ENCODE measurements around the gene WWC2.
"Not testable (repeated sequence)": the region's sequence is repeated elsewhere in the genome, so short reads cannot be mapped to it uniquely, and the experiment has no call there.

Gene WWC2

DNA sequence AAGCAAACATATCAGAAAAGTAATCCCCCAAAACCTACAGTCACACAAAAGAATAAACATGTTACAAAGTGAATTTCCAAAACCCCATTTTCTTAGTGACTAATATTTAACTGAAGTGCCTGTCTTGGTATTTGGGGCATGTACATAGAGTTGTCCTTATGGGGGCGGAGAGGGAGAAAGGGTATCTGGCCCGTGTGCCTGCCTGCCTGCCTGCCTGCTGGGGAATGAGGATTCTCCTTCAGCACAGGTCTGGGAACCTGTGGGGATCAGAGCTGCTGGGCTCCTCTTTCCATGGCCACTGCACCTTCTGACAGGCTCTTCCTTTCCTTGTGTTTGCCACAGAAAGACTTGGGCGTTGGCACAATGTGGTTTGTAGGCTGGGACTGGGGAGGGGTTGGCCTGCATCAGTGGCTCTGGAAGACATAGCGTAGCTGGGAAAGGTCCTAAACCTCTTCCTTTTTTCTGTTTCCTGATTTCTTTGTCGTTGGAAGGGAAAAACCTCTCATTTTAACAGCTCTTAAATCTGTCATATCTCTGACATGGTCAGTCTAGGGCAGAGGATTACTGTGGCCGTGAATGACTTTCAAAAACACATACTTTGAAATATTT is 94.8 kb downstream of the WWC2 start:
- not testable (repeated sequence) for DNase-seq (ENCODE audit: insufficient read length, low spot score); FAIRE-seq

DNA sequence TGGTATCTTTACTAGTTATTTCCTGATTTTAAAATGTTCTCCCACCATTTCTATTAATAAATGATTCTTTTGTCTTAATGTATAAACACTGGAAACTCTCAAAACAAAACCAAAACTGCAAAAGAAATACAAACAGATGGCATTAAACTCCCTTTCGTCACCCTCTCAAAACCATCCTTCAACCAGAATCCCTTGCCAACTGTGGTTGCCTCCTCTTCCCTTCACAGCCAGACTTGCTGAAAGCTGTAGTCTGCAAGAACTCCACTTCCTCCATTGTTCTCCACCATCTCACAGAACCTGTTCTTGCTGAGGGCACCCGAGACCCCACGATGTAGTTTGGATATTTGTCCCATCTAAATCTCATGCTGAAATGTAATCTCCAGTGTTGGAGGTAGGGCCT is 96.5 kb downstream of the WWC2 start:
- FAIRE-seq, result no peak
- no peak for DNase-seq (ENCODE audit: insufficient read length, low spot score)

DNA sequence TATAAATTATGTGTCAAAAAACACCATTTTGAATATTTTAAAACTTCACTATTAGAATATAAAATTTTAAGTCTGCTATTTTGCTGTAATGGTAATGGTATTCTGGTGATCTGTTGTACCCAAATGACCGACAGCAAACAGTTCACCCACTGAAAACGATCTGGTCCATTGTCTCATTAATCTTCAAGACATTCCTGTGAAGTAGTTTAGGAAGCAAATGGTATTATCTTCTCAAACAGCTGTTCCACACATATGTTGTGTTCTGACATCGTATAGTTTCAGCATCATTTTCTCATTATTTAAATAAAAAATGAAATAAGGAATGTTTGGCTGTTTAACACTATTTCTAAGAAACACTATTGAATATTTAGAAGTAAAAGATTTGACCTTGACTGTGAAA is 98.1 kb downstream of the WWC2 start:
- no peak for FAIRE-seq
- no peak for DNase-seq (ENCODE audit: insufficient read length, low spot score)

DNA sequence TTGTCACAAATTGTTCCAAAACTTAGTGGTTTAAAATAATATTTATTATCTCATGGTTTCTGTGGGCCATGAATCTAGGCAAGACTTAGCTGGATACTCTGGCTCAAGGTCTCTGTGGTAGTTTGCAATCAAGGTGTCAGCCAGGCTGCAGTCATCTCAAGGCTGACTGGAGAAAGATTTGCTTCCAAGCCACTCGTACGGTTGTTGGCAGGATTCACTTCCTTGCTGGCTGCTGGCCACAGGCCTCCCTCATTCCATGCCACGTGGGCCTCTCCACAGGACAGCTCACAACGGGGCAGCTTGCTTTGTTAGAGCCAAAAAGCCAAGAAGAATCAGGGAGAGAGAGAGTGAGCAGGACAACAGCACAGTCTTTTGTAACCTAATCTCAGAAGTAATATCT is 101.4 kb downstream of the WWC2 start:
- DNase-seq (ENCODE audit: insufficient read length, low spot score), result no peak
- no peak for FAIRE-seq

DNA sequence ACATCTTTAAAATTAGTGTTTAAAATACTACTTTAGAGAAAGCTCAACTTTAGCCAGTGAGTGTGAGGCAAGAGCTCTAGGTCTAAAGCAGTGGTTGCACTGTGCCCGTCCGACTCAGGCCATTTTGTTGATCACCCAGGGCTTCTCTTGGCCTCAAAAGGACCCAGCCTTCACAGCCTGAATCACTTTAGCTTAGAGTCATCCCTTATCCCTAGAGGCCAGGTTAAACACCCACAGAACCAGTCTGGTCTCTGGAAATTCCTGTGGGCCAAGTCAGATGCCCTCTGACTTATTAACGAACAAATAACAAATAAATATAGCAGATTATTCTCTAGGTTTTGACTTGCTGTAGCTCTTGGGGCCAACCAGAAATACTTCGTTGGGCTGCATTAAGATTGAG is 102.3 kb downstream of the WWC2 start:
- no peak for DNase-seq (ENCODE audit: insufficient read length, low spot score)
- no peak for FAIRE-seq

DNA sequence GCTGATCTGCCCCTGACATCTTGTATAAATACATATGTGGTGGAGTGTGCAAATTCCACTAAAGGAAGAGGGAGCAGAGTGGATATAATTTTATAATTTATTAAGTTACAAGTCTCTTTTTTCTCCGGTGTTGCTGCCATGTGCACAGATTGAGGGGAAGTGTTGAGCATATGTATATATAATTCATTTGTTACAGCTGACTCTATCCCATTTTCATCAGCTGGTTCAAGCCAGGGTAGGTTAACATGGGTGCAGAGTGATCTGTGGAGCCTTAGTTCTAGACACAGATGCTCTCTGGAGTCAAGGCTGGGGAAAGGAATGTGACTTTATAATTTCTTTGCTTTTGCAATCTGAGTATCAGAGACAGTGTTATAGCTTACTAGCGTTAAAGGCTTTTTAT is 103.5 kb downstream of the WWC2 start:
- FAIRE-seq (no peak), DNase-seq (ENCODE audit: insufficient read length, low spot score) (no peak)

- FAIRE-seq, result no peak
- DNase-seq (ENCODE audit: insufficient read length, low spot score), result no peak
Measured at GRCh38 chr4:183204793-183205192, 105.7 kb downstream of the WWC2 start.

GRCh38 chr4:183205193-183205592 is 106.1 kb downstream of the WWC2 start:
- DNase-seq (ENCODE audit: insufficient read length, low spot score), result no peak
- FAIRE-seq, result no peak

- FAIRE-seq, result no peak
- DNase-seq (ENCODE audit: insufficient read length, low spot score), result no peak
Measured at GRCh38 chr4:183205709-183206108, 106.7 kb downstream of the WWC2 start.

GRCh38 chr4:183211533-183211932 is 112.5 kb downstream of the WWC2 start:
- DNase-seq (ENCODE audit: insufficient read length, low spot score), result no peak
- no peak for FAIRE-seq

- FAIRE-seq, result no peak
- DNase-seq (ENCODE audit: insufficient read length, low spot score), result no peak
Measured at GRCh38 chr4:183213996-183214395, 114.9 kb downstream of the WWC2 start.

- FAIRE-seq, result no peak
- DNase-seq (ENCODE audit: insufficient read length, low spot score), result no peak
Measured at GRCh38 chr4:183214912-183215488, 115.9 kb downstream of the WWC2 start.

- FAIRE-seq, result no peak
- no peak for DNase-seq (ENCODE audit: insufficient read length, low spot score)
Measured at GRCh38 chr4:183220236-183220635, 121.2 kb downstream of the WWC2 start.

DNA sequence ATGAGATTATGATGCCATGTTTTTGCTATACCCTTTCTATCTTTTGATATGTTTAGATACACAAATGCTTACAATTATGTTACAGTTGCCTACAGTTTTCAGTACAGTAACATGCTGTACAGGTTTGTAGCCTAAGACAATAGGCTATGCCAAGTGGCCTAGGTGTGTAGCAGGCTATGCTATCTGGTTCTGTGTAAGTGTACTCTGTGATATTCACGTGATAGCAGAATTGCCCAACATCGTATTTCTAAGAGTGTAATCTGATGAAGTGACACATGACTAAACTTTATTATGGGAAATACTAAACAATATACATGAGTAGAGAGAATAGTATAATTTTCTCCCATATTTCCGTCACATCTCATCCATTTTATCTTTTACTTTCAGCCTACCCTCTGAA is 124.0 kb downstream of the WWC2 start:
- FAIRE-seq (no peak), DNase-seq (ENCODE audit: insufficient read length, low spot score) (no peak)

DNA sequence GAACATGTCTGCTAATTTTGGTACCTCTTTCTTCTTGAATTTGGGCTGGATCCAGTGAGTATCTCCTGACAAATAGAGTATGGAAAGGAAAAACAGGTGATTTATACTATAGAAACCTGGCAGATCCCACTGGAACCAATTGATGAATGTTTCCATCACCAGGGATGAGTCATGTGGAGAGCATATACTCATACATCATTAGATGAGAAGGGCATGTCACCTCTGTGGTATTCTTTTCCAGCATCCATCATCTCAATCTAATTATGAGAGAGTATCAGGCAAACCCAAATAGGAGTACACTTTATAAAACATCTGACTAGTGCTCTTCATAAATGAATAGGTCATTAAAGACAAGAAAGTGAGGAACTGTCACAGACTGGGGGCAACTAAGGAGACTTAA is 130.3 kb downstream of the WWC2 start:
- DNase-seq (ENCODE audit: insufficient read length, low spot score) (no peak), FAIRE-seq (no peak)

- DNase-seq (ENCODE audit: insufficient read length, low spot score) (no peak), FAIRE-seq (no peak)
Measured at GRCh38 chr4:183240581-183241321, 141.7 kb downstream of the WWC2 start.

DNA sequence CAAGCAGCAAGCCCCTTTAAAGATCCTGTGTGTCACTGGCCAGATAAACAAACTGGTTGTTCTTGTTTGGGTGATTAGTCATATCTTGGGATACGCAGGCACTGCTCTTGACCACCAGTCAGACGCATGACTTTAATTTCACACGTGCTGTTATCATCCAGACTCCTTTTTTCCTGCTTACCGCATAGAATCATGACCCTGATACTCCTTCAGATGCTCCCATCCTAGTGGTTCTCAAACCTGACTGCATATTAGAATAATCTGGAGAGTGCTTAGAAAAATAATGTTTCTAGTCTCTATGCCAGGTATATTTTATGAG is 142.2 kb downstream of the WWC2 start:
- no peak for FAIRE-seq
- no peak for DNase-seq (ENCODE audit: insufficient read length, low spot score)

GRCh38 chr4:183241721-183242151 is 142.7 kb downstream of the WWC2 start:
- FAIRE-seq, result no peak
- no peak for DNase-seq (ENCODE audit: insufficient read length, low spot score)

DNA sequence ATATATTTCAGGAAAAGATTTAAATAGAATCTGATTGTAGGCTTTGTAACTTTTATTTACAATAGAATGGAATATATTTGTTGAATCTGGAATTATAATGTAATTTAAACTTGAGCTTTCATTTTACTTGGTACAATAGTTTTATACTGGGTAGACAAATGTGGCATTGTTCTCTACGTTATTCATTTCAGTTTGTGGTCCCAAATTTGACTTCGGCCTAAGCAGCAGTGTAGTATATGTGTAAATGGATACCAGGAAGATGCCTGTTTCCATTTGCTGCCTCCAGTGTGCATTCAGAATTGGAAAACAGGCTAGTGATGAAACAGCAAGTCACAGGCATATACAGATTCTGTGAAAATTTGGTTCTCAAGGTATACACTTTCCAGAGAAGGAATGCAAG is 143.2 kb downstream of the WWC2 start:
- FAIRE-seq (no peak), DNase-seq (ENCODE audit: insufficient read length, low spot score) (no peak)

DNA sequence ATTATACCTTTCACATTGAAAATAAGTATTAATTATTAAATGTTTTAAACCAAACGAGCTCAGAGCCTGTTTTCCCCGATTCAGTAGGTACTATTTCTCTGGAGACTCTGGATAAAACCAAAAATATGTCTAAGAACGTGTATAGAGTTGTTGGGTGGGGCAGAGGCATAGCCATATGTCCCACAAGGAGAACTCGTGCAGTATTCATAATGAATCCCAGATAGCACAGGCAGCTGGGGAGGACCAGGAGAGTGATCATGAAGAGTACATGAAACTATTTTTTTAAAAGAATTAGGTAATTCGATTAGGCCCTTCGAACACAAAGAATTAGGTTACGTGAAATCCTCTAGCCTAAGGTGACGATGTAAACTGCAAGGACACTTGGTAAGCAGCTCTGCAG is 145.0 kb downstream of the WWC2 start:
- DNase-seq (ENCODE audit: insufficient read length, low spot score), result no peak
- FAIRE-seq, result no peak

DNA sequence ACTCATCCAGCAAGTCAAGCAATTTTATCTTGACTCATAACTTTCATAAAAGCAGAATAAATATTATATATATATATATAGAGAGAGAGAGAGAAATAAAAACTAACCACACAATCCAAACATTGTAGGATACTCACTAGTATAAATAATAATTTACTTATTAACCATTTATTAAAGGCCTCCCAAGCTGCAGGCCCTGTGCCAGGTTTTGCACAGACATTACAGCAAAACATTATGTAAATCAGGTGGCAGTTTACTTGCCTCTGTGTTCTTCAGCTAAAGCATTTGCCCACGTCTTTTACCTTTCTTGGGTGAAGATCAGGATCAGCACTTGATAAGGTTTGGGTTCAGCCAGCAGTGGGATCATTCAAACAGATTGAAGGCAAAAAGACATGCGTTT is 145.4 kb downstream of the WWC2 start:
- DNase-seq (ENCODE audit: insufficient read length, low spot score) (no peak), FAIRE-seq (no peak)

- DNase-seq (ENCODE audit: insufficient read length, low spot score) (no peak), FAIRE-seq (no peak)
Measured at GRCh38 chr4:183248201-183248600, 149.1 kb downstream of the WWC2 start.
